ENCODE results near the gene HACD2. TPM values are rescaled to one million over a fixed set of nuclear protein-coding genes. Genes with fewer than 3 reads are reported as not detected.
A peak's percentile ranks its signal among the peaks of the same experiment; 100 is the strongest.

Gene HACD2
- total RNA-seq, 2 donors from 2014 or later = 18.8 to 22.6 TPM

DNA sequence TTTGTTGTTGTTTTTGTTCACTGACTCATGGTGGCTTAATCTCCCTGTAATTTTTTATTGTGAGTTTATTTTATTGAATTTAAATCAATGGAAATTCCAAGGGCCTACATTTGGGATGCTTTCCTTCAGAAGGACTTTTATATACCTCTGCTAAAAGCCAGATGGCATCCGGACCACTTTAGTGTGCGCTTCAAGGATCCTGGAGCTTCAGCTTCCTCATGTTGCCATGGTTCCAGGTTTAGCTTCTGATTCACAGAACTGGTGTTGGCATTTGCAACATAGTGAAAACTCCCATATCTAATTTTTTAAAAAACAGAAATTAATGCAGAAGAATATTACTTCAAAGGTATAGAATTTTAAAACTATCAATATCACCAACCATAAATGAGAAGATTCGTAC is 8.5 kb upstream of the HACD2 start:
- H3K27me3 ChIP-seq (replicated peaks; ENCODE audit: insufficient read depth) = no peaks in the 10 kb centered on the region
- TF ChIP-seq, protein P1, sequence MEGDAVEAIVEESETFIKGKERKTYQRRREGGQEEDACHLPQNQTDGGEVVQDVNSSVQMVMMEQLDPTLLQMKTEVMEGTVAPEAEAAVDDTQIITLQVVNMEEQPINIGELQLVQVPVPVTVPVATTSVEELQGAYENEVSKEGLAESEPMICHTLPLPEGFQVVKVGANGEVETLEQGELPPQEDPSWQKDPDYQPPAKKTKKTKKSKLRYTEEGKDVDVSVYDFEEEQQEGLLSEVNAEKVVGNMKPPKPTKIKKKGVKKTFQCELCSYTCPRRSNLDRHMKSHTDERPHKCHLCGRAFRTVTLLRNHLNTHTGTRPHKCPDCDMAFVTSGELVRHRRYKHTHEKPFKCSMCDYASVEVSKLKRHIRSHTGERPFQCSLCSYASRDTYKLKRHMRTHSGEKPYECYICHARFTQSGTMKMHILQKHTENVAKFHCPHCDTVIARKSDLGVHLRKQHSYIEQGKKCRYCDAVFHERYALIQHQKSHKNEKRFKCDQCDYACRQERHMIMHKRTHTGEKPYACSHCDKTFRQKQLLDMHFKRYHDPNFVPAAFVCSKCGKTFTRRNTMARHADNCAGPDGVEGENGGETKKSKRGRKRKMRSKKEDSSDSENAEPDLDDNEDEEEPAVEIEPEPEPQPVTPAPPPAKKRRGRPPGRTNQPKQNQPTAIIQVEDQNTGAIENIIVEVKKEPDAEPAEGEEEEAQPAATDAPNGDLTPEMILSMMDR (IDR thresholded peaks at IDR 0.05) = no peak
- DNase-seq (ENCODE audit: low spot score) = no peak
- ATAC-seq (ENCODE audit: insufficient number of reproducible peaks, low FRiP score, low read depth) = no peak
- H3K36me3 ChIP-seq = peaks cover 4% of the 10 kb centered on the region
- H3K4me1 ChIP-seq (ENCODE audit: control insufficient read depth in 1 of 2, low read depth in 2 of 2) = no peaks in the 10 kb centered on the region
- no peak overlapping the region for H3K4me3 ChIP-seq
- H3K27ac ChIP-seq = no peak overlapping the region
- H3K9me3 ChIP-seq = peaks cover 5% of the 10 kb centered on the region

DNA sequence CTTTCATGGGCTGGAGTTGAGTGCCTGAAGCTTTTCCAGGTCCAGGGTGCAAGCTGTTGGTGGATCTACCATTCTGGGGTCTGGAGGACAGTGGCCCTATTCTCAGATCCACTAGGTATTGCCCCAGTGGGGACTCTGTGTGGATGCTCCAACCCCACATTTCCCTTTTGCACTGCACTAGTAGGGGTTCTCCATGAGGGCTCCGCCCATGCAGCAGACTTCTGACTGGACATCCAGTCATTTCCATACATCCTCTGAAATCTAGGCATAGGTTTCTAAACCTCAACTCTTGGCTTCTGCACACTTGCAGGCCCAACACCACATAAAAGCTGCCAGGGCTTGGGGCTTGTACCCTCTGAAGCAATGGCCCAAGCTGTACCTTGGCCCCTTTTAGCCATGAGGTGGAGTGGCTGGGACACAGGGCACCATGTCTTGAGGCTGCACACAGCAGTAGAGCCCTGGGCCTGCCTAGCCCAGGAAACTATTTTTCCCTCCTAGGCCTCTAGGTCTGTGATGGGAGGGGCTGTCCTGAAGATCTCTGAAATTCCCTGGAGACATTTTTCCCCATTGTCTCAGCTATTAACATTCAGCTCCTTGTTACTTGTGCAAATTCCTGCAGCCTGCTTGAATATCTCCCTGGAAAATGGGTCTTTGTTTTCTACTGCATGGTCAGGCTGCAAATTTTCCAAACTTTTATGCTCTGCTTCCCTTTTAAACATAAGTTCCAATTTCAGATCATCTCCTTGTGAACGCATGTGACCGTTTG is 6.0 kb upstream of the HACD2 start:
- H3K9me3 ChIP-seq = peaks cover 5% of the 10 kb centered on the region
- ATAC-seq (ENCODE audit: insufficient number of reproducible peaks, low FRiP score, low read depth) (no peak), DNase-seq (ENCODE audit: low spot score) (no peak)
- no peak overlapping the region for H3K4me3 ChIP-seq
- H3K27ac ChIP-seq = no peak overlapping the region
- H3K36me3 ChIP-seq = peaks cover 4% of the 10 kb centered on the region
- peaks cover 0 to 8% of the 10 kb centered on the region in 2 donors for H3K4me1 ChIP-seq (ENCODE audit: control insufficient read depth in 1 of 2, low read depth in 2 of 2)
- TF ChIP-seq, protein P1 (IDR thresholded peaks at IDR 0.05) = no peak
- H3K27me3 ChIP-seq (replicated peaks; ENCODE audit: insufficient read depth) = no peaks in the 10 kb centered on the region

DNA sequence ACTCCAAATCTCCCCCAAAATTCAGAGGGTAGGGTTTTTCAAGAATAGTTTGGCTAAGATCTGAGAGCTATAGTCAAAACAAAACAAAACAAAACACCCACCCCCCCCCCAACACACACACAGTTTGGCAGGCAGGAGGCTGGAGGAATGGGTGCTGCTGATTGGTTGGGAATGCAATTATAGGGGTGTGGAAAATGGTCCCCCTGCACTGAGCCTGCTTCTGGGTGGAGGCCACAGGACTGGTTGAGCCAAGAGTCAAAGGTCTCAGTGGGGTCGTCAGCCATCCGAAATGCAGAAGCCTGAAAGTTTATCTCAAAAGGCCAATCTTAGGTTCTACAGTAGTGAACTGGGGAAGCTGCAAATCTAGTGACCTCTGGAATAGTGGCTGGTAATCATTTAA is 2.5 kb upstream of the HACD2 start:
- Histone ChIP-seq H3K27me3 (replicated peaks; ENCODE audit: insufficient read depth) (no peaks in the 10 kb centered on the region), H3K4me3 (no peak overlapping the region), H3K27ac (no peak overlapping the region), H3K36me3 (peaks cover 4% of the 10 kb centered on the region), H3K4me1 (ENCODE audit: control insufficient read depth in 1 of 2, low read depth in 2 of 2) (peaks cover 4 to 20% of the 10 kb centered on the region in 2 donors), H3K9me3 (peaks cover 5% of the 10 kb centered on the region)
- ATAC-seq (ENCODE audit: insufficient number of reproducible peaks, low FRiP score, low read depth) = no peak
- TF ChIP-seq, protein P1 (IDR thresholded peaks at IDR 0.05) = no peak
- no peak for DNase-seq (ENCODE audit: low spot score)

DNA sequence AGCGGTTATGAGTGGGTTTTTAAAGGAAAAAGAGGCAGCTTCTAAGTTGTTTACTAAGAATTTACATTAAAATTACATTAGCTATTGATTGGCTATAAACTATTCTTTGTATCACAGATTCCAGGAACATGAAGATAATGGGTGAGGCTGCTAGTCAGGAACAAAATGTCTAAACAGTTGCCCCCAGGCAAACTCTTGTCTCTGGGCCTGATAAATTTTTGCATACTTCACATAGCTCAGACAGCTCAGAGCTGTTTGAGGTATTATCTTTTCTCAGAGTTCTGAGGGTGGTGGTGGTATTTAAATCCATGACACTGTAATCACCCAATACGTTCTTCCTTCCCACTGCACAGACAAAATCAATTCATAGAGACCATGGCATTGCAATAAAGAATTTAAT is 2.1 kb upstream of the HACD2 start:
- Histone ChIP-seq H3K36me3 (peaks cover 4% of the 10 kb centered on the region), H3K4me1 (ENCODE audit: control insufficient read depth in 1 of 2, low read depth in 2 of 2) (peaks cover 4 to 20% of the 10 kb centered on the region in 2 donors), H3K27ac (no peak overlapping the region), H3K27me3 (replicated peaks; ENCODE audit: insufficient read depth) (no peaks in the 10 kb centered on the region), H3K4me3 (no peak overlapping the region), H3K9me3 (peaks cover 5% of the 10 kb centered on the region)
- TF ChIP-seq, protein P1 (IDR thresholded peaks at IDR 0.05) = no peak
- DNase-seq (ENCODE audit: low spot score) (no peak), ATAC-seq (ENCODE audit: insufficient number of reproducible peaks, low FRiP score, low read depth) (no peak)

DNA sequence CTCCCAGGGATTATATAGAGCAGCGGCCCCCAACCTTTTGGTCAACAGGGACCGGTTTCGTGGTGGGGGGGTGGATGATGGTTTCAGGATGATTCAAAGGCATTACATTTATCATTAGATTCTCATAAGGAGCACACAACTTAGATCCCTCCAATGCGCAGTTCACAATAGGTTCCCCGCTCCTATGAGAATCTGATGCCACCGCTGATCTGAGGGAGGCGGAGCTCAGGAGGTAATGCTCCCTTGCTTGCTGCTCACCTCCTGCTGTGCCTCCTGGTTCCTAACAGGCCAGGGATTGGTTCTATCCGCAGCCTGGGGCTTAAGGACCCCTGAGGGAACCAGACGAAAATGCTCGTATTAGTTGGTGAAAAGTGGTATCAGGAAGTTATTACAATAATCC is 1.3 kb upstream of the HACD2 start:
- peaks cover 4% of the 10 kb centered on the region for H3K36me3 ChIP-seq
- H3K27ac ChIP-seq = peak overlapping the region in 1 of 2 donors; percentile 73
- no peak for ATAC-seq (ENCODE audit: insufficient number of reproducible peaks, low FRiP score, low read depth)
- peak overlapping the region; percentile 78 for H3K4me3 ChIP-seq
- peaks cover 4 to 20% of the 10 kb centered on the region in 2 donors for H3K4me1 ChIP-seq (ENCODE audit: control insufficient read depth in 1 of 2, low read depth in 2 of 2)
- no peak for DNase-seq (ENCODE audit: low spot score)
- H3K27me3 ChIP-seq (replicated peaks; ENCODE audit: insufficient read depth) = no peaks in the 10 kb centered on the region
- H3K9me3 ChIP-seq = peaks cover 5% of the 10 kb centered on the region
- TF ChIP-seq, protein P1 (IDR thresholded peaks at IDR 0.05) = no peak

All from thoracic aorta (tissue), 2 donors.